Ectodermal cell (in vitro differentiated cells): ENCODE results near the gene AMDHD2.
"Not testable (repeated sequence)": the region's sequence is repeated elsewhere in the genome, so short reads cannot be mapped to it uniquely, and the experiment has no call there.

Experiments
- H3K27ac ChIP-seq: 2 replicates; pipeline ENCODE4 v1.7.0; 2013; ENCODE audit warnings: mild to moderate bottlenecking, low read depth, low read length; ENCODE audit not compliant: insufficient read depth, poor library complexity, severe bottlenecking
- H3K27me3 ChIP-seq: 2 replicates; pipeline ENCODE4 v1.7.0; 2013; ENCODE audit warnings: mild to moderate bottlenecking, low read length; ENCODE audit not compliant: insufficient read depth, control insufficient read depth, poor library complexity, severe bottlenecking
- H3K36me3 ChIP-seq: one replicate; pipeline ENCODE4 v1.7.0; 2013; ENCODE audit warnings: low read length; ENCODE audit not compliant: control insufficient read depth, insufficient read depth
- H3K4me1 ChIP-seq: one replicate; pipeline ENCODE4 v1.7.0; 2013; ENCODE audit warnings: low read length; ENCODE audit not compliant: control insufficient read depth, insufficient read depth
- H3K4me3 ChIP-seq: 2 replicates; pipeline ENCODE4 v1.7.0; 2013; ENCODE audit warnings: low read depth, low read length, control low read depth; ENCODE audit not compliant: insufficient read depth
- H3K9me3 ChIP-seq: 2 replicates; pipeline ENCODE4 v1.7.0; 2013; ENCODE audit warnings: mild to moderate bottlenecking, low read length, moderate library complexity; ENCODE audit not compliant: control insufficient read depth
- WGBS, 2 experiments: methylation state at CpG; one replicate each; pipeline ENCODE4 v1.1.7; 2013; ENCODE audit warnings: missing lambda C conversion rate in 2 of 2; 5-methylcytosine and 5-hydroxymethylcytosine counted together

AMDHD2 gene

GRCh38 chr16:2580818-2581217 lies 60.6 kb downstream of the AMDHD2 start:
- H3K36me3 ChIP-seq, H3K4me1 ChIP-seq, H3K9me3 ChIP-seq, H3K27me3 ChIP-seq, H3K4me3 ChIP-seq, H3K27ac ChIP-seq: not testable (repeated sequence)
- WGBS, 2 experiments: no CpG with 5 or more reads among the region's 21 CpGs
